Dendritic cell treated with granulocyte-macrophage colony-stimulating factor and Interleukin-4, amounts not matched to agents 40 ng/mL and 50 ng/mL, for 4 days (primary cell): ENCODE data around the gene NFKB1.

Experiments used
- H3K27ac Mint-ChIP-seq: one replicate; pipeline ENCODE4 v1.8.0; 2022; ENCODE audit warnings: mild to moderate bottlenecking, mixed read lengths
- H3K27me3 Mint-ChIP-seq: one replicate; pipeline ENCODE4 v1.8.0; 2022; ENCODE audit warnings: mild to moderate bottlenecking, mixed read lengths
- H3K36me3 Mint-ChIP-seq: one replicate; pipeline ENCODE4 v1.8.0; 2022; ENCODE audit warnings: low read depth, mixed read lengths
- H3K4me1 Mint-ChIP-seq: one replicate; pipeline ENCODE4 v1.8.0; 2022; ENCODE audit warnings: low read depth, mixed read lengths
- H3K4me3 Mint-ChIP-seq: one replicate; pipeline ENCODE4 v1.8.0; 2022; ENCODE audit warnings: mild to moderate bottlenecking, moderate library complexity, mixed read lengths
- H3K9me3 Mint-ChIP-seq: one replicate; pipeline ENCODE4 v1.8.0; 2022; ENCODE audit warnings: mixed read lengths
- intact Hi-C: fragments of 100-400 bp; cut with micrococcal nuclease; formaldehyde crosslinking; loops from one replicate; pipeline ENCODE4 v1.15.0; 2022

Gene NFKB1

DNA sequence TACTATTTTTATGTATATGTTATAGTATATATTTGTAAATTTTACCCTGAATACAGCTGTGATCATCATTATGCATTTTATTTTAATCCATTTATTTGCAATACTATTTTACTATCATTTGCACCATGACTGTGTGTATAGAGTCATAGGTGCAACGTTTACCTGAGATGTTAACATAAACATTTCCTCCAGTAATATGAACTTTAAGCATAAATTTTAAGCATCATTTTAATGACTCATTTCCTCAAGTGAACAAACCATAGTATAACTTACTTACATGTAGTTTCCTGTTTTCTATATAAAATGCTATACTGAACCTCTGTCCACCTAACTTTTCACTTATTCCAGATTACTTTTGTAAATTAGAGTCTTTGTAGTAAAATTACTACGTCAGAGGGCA, 92.8 kb downstream of the NFKB1 start:
- intact Hi-C loops, result no loop called here
- no peak overlapping the region for H3K4me3 Mint-ChIP-seq
- peaks cover 90% of the 10 kb centered on the region for H3K36me3 Mint-ChIP-seq
- peaks cover 64% of the 10 kb centered on the region for H3K4me1 Mint-ChIP-seq
- no peaks in the 10 kb centered on the region for H3K27me3 Mint-ChIP-seq
- no peaks in the 10 kb centered on the region for H3K9me3 Mint-ChIP-seq
- H3K27ac Mint-ChIP-seq, result no peak overlapping the region

DNA sequence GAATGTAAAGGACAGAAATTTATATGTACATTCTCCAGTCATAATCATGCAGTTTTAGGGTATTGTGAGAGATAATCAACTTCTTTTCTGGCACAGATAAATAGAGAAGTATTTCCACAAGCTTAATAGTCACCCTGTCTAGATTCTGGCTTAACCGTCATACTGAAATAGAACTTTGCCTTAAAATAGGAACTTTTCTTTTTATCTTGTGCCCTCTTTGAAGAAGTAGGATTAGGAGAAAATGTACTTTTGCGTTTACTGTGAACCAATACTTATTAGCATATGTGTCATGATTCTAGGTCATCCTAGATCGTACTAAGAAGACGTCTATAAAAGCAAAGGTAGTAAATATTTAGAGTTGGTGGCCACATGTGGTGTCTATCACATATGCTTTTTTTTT, 95.4 kb downstream of the NFKB1 start:
- peaks cover 92% of the 10 kb centered on the region for H3K36me3 Mint-ChIP-seq
- H3K4me3 Mint-ChIP-seq, result no peak overlapping the region
- H3K27ac Mint-ChIP-seq, result no peak overlapping the region
- H3K9me3 Mint-ChIP-seq, result no peaks in the 10 kb centered on the region
- intact Hi-C loops, result no loop called here
- peaks cover 51% of the 10 kb centered on the region for H3K4me1 Mint-ChIP-seq
- no peaks in the 10 kb centered on the region for H3K27me3 Mint-ChIP-seq

DNA sequence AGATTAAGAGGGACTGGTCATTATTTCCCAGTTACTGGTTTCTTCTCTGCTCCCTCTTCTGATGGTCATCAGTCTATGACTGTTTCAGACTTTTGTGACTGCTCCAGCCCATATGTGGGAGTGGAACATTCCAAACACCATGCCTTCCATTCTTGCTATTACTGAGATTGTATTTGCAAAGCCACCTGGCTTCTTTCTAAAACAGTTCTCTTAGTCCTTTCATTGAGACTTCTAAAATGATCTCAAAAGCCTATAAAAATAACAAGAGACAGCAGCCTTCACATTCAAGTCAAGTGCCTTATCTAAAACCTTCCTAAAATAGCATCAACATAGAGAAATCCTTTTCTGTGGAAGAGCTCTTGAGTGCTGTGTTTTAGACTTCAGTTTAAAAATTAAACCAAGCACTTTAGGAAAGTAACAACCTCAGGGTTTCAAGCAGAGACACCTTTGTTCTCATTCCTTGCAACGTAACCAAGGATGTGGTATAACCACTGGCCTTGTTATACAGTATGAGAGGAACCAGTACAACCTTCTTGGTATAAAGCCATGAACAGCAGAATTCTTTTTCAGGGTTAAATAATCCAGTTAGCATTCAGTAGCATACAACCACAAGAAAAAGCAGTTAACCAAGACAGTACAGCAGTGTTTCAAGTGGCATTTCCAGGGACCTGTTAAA, 97.1 kb downstream of the NFKB1 start:
- Mint-ChIP-seq H3K9me3 (no peaks in the 10 kb centered on the region), H3K27ac (peak overlapping the region; percentile 74), H3K27me3 (no peaks in the 10 kb centered on the region), H3K4me1 (peaks cover 34% of the 10 kb centered on the region), H3K4me3 (no peak overlapping the region), H3K36me3 (peaks cover 96% of the 10 kb centered on the region)
- intact Hi-C loops, result no loop called here

DNA sequence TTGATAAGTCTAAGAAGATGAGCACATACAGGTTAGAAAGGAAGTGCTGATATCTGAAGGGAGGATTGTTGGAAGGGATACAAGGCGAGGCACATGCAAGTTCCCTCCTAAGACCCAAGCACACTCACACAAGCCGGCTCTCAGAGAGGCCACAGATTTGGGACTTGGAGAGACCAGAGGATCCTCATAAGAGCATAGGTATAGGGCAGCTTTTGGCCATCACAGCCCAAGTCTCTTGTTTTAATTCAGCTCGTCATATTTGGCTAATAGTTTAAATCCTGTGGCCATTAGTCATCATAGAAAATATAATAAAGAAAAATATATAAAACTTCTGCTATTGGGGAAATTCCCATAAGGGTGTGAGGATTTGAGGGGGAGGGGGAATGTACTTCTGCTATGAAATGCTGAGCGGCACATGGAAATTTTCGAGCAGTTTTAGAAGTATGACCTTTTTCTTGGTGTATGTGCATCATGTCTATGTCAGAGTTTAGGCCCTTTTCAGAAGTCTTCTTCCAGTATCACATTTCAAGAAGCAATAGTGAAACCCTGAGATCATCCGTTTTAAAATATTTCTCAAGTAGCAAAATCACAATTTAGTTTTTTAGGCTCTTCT, 97.7 kb downstream of the NFKB1 start:
- peaks cover 31% of the 10 kb centered on the region for H3K4me1 Mint-ChIP-seq
- H3K36me3 Mint-ChIP-seq, result peaks cover 98% of the 10 kb centered on the region
- no peaks in the 10 kb centered on the region for H3K27me3 Mint-ChIP-seq
- intact Hi-C loops, result no loop called here
- H3K9me3 Mint-ChIP-seq, result no peaks in the 10 kb centered on the region
- peak overlapping the region; percentile 74 for H3K27ac Mint-ChIP-seq
- no peak overlapping the region for H3K4me3 Mint-ChIP-seq

DNA sequence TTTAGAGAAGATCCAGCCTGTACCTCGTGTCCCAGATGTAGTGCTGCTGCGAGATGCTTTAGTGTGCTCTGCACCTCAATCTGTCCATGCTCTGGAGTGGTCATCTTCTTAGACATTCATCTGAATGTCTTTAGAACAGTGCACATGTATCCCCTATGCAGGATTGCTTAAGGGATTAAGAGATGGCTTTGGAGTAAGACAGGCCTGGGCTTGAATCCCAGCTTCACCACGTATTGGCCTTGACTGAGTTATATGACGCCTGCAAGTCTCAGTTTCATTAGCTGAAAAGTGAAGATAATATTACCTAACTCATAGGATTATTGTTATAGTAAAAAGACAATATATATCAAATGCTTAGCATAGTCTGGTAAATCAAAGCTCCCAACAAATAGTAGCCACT, 98.3 kb downstream of the NFKB1 start:
- H3K4me3 Mint-ChIP-seq, result no peak overlapping the region
- peaks cover 94% of the 10 kb centered on the region for H3K36me3 Mint-ChIP-seq
- H3K4me1 Mint-ChIP-seq, result peaks cover 31% of the 10 kb centered on the region
- H3K27ac Mint-ChIP-seq, result peak overlapping the region; percentile 74
- no peaks in the 10 kb centered on the region for H3K27me3 Mint-ChIP-seq
- H3K9me3 Mint-ChIP-seq, result no peaks in the 10 kb centered on the region
- intact Hi-C loops, result no loop called here

DNA sequence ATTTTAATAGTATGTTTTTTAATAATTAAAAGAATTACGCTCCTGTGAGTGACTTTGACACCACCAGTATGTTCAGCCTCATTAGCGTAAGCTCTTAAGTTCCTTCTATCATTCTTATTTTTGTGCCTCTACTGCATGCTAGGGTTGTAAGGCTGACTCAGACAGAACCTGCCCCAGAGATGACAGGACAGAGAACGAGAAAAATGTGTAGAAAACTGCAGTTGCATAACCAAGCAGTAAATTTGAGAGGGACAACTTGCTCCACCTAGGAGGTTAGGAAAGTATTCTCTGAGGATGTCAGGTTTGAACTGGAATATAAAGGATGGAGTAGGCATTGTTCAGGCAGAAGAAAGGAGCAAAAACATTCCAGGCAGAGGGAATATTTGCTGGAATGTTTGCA, 98.7 kb downstream of the NFKB1 start:
- intact Hi-C loops, result no loop called here
- Mint-ChIP-seq H3K4me1 (peaks cover 31% of the 10 kb centered on the region), H3K9me3 (no peaks in the 10 kb centered on the region), H3K27me3 (no peaks in the 10 kb centered on the region), H3K36me3 (peaks cover 94% of the 10 kb centered on the region), H3K4me3 (no peak overlapping the region), H3K27ac (no peak overlapping the region)

DNA sequence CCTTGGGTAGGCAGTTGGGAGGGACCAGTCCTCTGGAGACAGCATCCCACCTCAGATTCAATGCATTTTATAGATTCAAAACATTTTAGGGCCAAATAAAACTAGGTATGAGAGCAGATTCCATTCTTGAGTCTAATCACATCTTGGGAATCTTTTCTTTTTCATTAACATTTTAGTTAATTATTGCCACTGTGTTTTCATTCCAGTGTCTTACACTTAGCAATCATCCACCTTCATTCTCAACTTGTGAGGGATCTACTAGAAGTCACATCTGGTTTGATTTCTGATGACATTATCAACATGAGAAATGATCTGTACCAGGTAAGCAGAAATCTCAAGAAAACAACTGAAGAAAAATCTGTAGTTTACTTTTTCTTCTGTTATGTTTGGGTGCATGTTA, 99.5 kb downstream of the NFKB1 start:
- intact Hi-C loops, result no loop called here
- peaks cover 31% of the 10 kb centered on the region for H3K4me1 Mint-ChIP-seq
- peaks cover 91% of the 10 kb centered on the region for H3K36me3 Mint-ChIP-seq
- no peaks in the 10 kb centered on the region for H3K9me3 Mint-ChIP-seq
- H3K4me3 Mint-ChIP-seq, result no peak overlapping the region
- peak overlapping the region; percentile 27 for H3K27ac Mint-ChIP-seq
- H3K27me3 Mint-ChIP-seq, result no peaks in the 10 kb centered on the region

DNA sequence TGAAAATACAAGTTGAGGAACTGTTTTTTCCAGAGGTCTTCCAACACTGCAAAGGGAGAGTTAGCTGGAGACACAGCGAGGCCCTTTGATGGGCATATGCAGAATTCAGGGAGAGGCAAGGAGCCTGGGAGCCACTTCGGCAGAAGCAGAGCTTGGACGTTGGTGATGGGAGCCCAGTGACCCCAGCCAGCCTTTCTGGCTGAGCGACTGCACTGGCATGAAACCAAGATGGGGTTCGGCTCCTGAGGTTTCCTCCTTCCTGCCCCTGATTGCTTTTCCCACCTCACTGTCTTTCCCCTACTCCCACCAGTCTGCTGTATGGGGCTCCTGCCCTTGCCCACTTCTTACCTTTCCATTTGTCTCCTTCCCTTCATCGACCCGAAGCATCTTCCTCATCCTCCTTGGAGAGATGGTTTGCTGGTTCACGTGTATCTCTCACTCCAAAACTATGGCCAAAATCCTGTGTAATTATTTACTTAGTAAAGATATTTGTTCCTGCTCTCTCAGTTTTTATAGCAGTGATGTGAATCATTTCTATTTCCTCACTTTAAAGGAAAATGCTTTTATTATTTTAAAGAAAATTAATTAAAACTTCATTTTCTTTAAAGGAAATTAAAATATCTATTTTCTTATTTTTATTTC, 100.5 kb downstream of the NFKB1 start:
- peaks cover 87% of the 10 kb centered on the region for H3K36me3 Mint-ChIP-seq
- no peak overlapping the region for H3K27ac Mint-ChIP-seq
- H3K4me1 Mint-ChIP-seq, result peaks cover 22% of the 10 kb centered on the region
- H3K4me3 Mint-ChIP-seq, result no peak overlapping the region
- H3K27me3 Mint-ChIP-seq, result no peaks in the 10 kb centered on the region
- H3K9me3 Mint-ChIP-seq, result no peaks in the 10 kb centered on the region
- intact Hi-C loops, result no loop called here

DNA sequence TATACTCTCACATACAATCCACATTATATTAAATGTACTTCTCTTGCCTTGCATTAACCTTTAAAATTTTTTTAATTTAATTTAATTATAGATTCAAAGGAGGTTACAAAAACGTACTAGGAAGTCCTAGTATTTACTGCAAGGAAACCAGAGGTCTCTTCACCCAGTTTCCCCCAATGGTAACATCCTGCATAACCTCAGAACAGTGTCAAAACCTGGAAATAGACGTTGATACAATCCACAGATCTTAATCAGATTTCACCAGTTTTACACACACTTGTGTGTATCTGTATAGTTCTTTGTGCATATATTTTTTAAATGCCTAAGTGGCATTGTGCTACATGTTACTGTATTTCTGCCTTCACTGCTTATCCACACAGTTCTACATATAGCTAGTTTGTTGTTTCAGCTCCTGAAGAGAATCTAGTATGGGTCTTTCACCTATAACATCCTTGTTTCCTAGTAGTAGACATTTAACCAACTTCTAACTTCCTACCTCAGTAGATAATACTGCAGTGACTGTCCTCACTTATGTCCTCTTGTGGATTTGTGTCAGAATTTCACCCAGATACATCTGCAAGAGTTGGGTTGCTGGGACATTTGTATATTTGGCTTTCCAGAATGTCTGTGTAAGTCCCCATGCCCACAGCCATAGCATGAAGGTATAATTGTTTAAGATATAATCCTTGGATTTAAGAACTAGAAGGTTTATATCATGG, 103.2 kb downstream of the NFKB1 start:
- H3K27ac Mint-ChIP-seq, result no peak overlapping the region
- intact Hi-C loops, result no loop called here
- H3K27me3 Mint-ChIP-seq, result no peaks in the 10 kb centered on the region
- peaks cover 87% of the 10 kb centered on the region for H3K36me3 Mint-ChIP-seq
- H3K4me1 Mint-ChIP-seq, result no peaks in the 10 kb centered on the region
- no peak overlapping the region for H3K4me3 Mint-ChIP-seq
- H3K9me3 Mint-ChIP-seq, result no peaks in the 10 kb centered on the region

DNA sequence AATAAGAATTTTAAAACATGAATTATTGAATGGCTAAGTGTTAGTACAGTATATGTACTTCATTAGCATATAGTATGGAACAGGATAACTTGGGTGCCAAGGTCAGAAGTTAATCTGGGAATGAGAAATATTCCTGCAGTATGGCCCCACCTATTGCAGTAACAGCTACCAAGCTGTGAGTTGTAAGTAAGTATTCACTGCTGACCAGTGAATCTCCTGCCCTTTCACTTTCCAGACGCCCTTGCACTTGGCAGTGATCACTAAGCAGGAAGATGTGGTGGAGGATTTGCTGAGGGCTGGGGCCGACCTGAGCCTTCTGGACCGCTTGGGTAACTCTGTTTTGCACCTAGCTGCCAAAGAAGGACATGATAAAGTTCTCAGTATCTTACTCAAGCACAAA, 105.1 kb downstream of the NFKB1 start:
- intact Hi-C loops, result no loop called here
- Mint-ChIP-seq H3K9me3 (no peaks in the 10 kb centered on the region), H3K4me3 (no peak overlapping the region), H3K27ac (no peak overlapping the region), H3K27me3 (no peaks in the 10 kb centered on the region), H3K36me3 (peaks cover 87% of the 10 kb centered on the region), H3K4me1 (no peaks in the 10 kb centered on the region)

DNA sequence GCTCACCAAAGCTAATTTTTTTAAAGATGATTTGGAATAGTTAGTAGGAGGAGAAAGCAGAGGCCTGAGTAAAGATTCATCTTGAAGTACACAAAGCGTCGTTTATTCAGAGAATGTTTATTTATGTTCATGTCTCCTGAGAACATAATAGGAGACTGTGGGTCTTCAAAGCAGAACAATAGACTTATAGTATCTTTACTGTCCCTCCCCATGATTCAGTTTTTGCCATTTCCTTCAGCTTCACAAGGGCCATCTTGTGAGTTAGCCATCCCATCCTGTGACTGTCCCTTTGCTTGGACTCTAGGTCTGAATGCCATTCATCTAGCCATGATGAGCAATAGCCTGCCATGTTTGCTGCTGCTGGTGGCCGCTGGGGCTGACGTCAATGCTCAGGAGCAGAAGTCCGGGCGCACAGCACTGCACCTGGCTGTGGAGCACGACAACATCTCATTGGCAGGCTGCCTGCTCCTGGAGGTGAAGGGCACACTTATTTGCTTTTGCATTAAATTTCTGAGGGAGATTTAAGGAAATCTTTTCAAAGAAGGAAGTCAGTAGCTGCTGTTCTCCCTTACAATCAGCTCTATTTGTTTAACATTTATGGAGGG, 105.8 kb downstream of the NFKB1 start:
- Mint-ChIP-seq H3K4me3 (no peak overlapping the region), H3K27ac (no peak overlapping the region), H3K9me3 (no peaks in the 10 kb centered on the region), H3K36me3 (peaks cover 87% of the 10 kb centered on the region), H3K4me1 (no peaks in the 10 kb centered on the region), H3K27me3 (no peaks in the 10 kb centered on the region)
- intact Hi-C loops, result no loop called here

DNA sequence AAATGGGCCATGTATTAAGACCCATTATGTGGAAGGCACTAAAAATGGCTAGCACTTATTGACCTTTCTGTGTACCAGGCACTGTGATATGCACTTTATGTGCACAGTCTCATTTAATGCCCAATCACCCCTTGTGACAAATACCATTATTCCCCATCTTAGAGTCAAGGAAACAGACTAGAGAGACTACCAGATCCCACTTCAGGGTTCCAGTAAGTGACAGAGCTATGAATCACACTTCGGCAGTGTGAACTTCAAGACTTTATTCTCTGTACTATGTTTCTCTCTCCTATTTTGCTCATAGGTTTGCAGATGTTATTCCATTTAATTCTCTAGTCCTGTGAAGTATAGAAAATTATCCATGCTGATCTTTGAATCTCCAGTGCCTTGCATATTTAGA, 107.0 kb downstream of the NFKB1 start:
- intact Hi-C loops, result no loop called here
- H3K4me1 Mint-ChIP-seq, result no peaks in the 10 kb centered on the region
- no peak overlapping the region for H3K4me3 Mint-ChIP-seq

DNA sequence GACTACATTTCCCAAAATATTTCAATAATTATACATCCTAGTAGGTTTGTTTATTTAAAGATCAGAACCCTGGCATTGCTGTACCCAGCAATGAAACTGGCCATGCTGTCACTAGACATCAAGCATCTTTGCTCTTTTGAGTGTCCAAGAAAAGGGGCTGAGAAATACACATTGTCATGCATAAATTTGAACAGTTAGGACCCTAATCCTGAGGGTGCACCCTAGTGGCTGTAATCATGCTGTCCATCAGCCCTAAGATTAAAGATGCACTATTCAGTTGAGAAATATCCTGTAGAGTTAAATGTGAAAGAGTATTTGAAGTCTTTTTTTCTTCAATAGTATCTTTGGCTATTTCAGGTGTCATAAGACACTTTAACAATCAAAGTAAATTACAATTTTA, 108.8 kb downstream of the NFKB1 start:
- Mint-ChIP-seq H3K27ac (no peak overlapping the region), H3K9me3 (no peaks in the 10 kb centered on the region), H3K4me1 (no peaks in the 10 kb centered on the region), H3K4me3 (no peak overlapping the region), H3K27me3 (no peaks in the 10 kb centered on the region), H3K36me3 (peaks cover 92% of the 10 kb centered on the region)
- intact Hi-C loops, result no loop called here

More for the DNA sequence above, 107.0 kb downstream of the NFKB1 start:
- H3K9me3 Mint-ChIP-seq, result no peaks in the 10 kb centered on the region
- peaks cover 87% of the 10 kb centered on the region for H3K36me3 Mint-ChIP-seq
- H3K27me3 Mint-ChIP-seq, result no peaks in the 10 kb centered on the region
- H3K27ac Mint-ChIP-seq, result no peak overlapping the region

DNA sequence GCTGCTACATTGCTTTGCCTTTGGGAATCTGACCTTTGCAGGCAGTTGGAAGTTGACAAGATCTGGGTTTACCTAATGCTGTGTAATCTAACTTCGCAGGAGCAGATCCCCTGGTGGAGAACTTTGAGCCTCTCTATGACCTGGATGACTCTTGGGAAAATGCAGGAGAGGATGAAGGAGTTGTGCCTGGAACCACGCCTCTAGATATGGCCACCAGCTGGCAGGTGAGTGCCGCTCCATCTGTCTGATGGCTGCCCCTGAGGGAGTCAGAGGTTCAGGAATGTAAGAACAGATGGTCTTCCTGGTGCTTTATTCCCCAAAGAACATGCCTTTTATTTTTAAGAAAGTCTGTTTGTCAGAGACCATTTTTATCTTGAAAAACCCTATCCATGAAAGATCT, 109.3 kb downstream of the NFKB1 start:
- no peak overlapping the region for H3K27ac Mint-ChIP-seq
- H3K36me3 Mint-ChIP-seq, result peaks cover 94% of the 10 kb centered on the region
- intact Hi-C loops, result no loop called here
- H3K4me1 Mint-ChIP-seq, result no peaks in the 10 kb centered on the region
- H3K27me3 Mint-ChIP-seq, result no peaks in the 10 kb centered on the region
- no peaks in the 10 kb centered on the region for H3K9me3 Mint-ChIP-seq
- H3K4me3 Mint-ChIP-seq, result no peak overlapping the region
